ENCODE measurements around the gene PUM2. TPM values are rescaled to one million over a fixed set of nuclear protein-coding genes. Genes with fewer than 3 reads are reported as not detected.

Gene PUM2
- total RNA-seq, 1 experiment from 2014 or later = 85.6 TPM

- H3K36me3 ChIP-seq (ENCODE audit: control insufficient read depth, insufficient read depth, low read length) = peaks cover 30% of the 10 kb centered on the region
- ATAC-seq (no peak), DNase-seq (ENCODE audit: low read depth, low spot score) (no peak)
- TF ChIP-seq, protein P1, sequence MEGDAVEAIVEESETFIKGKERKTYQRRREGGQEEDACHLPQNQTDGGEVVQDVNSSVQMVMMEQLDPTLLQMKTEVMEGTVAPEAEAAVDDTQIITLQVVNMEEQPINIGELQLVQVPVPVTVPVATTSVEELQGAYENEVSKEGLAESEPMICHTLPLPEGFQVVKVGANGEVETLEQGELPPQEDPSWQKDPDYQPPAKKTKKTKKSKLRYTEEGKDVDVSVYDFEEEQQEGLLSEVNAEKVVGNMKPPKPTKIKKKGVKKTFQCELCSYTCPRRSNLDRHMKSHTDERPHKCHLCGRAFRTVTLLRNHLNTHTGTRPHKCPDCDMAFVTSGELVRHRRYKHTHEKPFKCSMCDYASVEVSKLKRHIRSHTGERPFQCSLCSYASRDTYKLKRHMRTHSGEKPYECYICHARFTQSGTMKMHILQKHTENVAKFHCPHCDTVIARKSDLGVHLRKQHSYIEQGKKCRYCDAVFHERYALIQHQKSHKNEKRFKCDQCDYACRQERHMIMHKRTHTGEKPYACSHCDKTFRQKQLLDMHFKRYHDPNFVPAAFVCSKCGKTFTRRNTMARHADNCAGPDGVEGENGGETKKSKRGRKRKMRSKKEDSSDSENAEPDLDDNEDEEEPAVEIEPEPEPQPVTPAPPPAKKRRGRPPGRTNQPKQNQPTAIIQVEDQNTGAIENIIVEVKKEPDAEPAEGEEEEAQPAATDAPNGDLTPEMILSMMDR (IDR thresholded peaks at IDR 0.05) = no peak
- no peak for TF ChIP-seq POLR2AphosphoS5 (IDR thresholded peaks at IDR 0.05; ENCODE audit: low read depth, low read length)
- TF ChIP-seq, protein P2, sequence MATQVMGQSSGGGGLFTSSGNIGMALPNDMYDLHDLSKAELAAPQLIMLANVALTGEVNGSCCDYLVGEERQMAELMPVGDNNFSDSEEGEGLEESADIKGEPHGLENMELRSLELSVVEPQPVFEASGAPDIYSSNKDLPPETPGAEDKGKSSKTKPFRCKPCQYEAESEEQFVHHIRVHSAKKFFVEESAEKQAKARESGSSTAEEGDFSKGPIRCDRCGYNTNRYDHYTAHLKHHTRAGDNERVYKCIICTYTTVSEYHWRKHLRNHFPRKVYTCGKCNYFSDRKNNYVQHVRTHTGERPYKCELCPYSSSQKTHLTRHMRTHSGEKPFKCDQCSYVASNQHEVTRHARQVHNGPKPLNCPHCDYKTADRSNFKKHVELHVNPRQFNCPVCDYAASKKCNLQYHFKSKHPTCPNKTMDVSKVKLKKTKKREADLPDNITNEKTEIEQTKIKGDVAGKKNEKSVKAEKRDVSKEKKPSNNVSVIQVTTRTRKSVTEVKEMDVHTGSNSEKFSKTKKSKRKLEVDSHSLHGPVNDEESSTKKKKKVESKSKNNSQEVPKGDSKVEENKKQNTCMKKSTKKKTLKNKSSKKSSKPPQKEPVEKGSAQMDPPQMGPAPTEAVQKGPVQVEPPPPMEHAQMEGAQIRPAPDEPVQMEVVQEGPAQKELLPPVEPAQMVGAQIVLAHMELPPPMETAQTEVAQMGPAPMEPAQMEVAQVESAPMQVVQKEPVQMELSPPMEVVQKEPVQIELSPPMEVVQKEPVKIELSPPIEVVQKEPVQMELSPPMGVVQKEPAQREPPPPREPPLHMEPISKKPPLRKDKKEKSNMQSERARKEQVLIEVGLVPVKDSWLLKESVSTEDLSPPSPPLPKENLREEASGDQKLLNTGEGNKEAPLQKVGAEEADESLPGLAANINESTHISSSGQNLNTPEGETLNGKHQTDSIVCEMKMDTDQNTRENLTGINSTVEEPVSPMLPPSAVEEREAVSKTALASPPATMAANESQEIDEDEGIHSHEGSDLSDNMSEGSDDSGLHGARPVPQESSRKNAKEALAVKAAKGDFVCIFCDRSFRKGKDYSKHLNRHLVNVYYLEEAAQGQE (IDR thresholded peaks at IDR 0.05; ENCODE audit: insufficient read depth in 1 of 2, low read depth in 2 of 2, low read length in 1 of 2) = no peak
- TF ChIP-seq SIN3A (IDR thresholded peaks at IDR 0.05; ENCODE audit: borderline replicate concordance, insufficient read depth, low read depth, low read length) = no peak
- no peak for TF ChIP-seq TCF7L2 (IDR thresholded peaks at IDR 0.05; ENCODE audit: low read depth, low read length)
- H3K27me3 ChIP-seq (ENCODE audit: control insufficient read depth, insufficient read depth, low read length) = no peaks in the 10 kb centered on the region
- ChIA-PET POLR2A (interaction anchor here (0.7 kb wide), 1 partner anchor 12 kb away, joined by 3 read pairs; no protein-coding TSS in a partner anchor), CTCF (interaction anchor here (0.6 kb wide), 1 partner anchor 118 kb away, joined by 3 read pairs; no protein-coding TSS in a partner anchor)
- no TSS peak for BruUV-seq (replicated peaks)
- H3K4me3 ChIP-seq (ENCODE audit: low read depth in 2 of 2, low read length in 2 of 2) = no peak overlapping the region
- H3K9me3 ChIP-seq (ENCODE audit: control insufficient read depth, insufficient read depth, low read depth, low read length) = no peaks in the 10 kb centered on the region
- intact Hi-C loops (cut with micrococcal nuclease; ENCODE audit: unreplicated experiment) = no loop called here
- H3K27ac ChIP-seq (ENCODE audit: low read length) = no peak overlapping the region
- peaks cover 4% of the 10 kb centered on the region; the same call in 1 of the 2 replicates for H3K4me1 ChIP-seq (ENCODE audit: control insufficient read depth, insufficient read depth, low read length)
- in situ Hi-C loops (cut with HindIII; ENCODE audit: low pct_unique_long_range_greater_than_20kb, low sequenced_read_pairs) = no loop called here
Measured at GRCh38 chr2:20292984-20293383, 57.7 kb downstream of the PUM2 start.

GRCh38 chr2:20291846-20292408 lies 58.7 kb downstream of the PUM2 start:
- no peak overlapping the region for H3K4me3 ChIP-seq (ENCODE audit: low read depth in 2 of 2, low read length in 2 of 2)
- intact Hi-C loops (cut with micrococcal nuclease; ENCODE audit: unreplicated experiment) = no loop called here
- ChIA-PET CTCF (interaction anchor here (0.6 kb wide), 1 partner anchor 119 kb away, joined by 3 read pairs; no protein-coding TSS in a partner anchor), POLR2A (no interaction called here)
- no peaks in the 10 kb centered on the region for H3K9me3 ChIP-seq (ENCODE audit: control insufficient read depth, insufficient read depth, low read depth, low read length)
- peaks cover 4% of the 10 kb centered on the region; the same call in 1 of the 2 replicates for H3K4me1 ChIP-seq (ENCODE audit: control insufficient read depth, insufficient read depth, low read length)
- BruUV-seq (replicated peaks) = no TSS peak
- DNase-seq (ENCODE audit: low read depth, low spot score) (no peak), ATAC-seq (no peak)
- H3K27ac ChIP-seq (ENCODE audit: low read length) = no peak overlapping the region
- TF ChIP-seq SIN3A (IDR thresholded peaks at IDR 0.05; ENCODE audit: borderline replicate concordance, insufficient read depth, low read depth, low read length) (no peak), TCF7L2 (IDR thresholded peaks at IDR 0.05; ENCODE audit: low read depth, low read length) (no peak), POLR2AphosphoS5 (IDR thresholded peaks at IDR 0.05; ENCODE audit: low read depth, low read length) (no peak)
- TF ChIP-seq, protein P2 (IDR thresholded peaks at IDR 0.05; ENCODE audit: insufficient read depth in 1 of 2, low read depth in 2 of 2, low read length in 1 of 2) = no peak
- TF ChIP-seq, protein P1 (IDR thresholded peaks at IDR 0.05) = no peak
- H3K27me3 ChIP-seq (ENCODE audit: control insufficient read depth, insufficient read depth, low read length) = no peaks in the 10 kb centered on the region
- H3K36me3 ChIP-seq (ENCODE audit: control insufficient read depth, insufficient read depth, low read length) = peaks cover 29% of the 10 kb centered on the region
- in situ Hi-C loops (cut with HindIII; ENCODE audit: low pct_unique_long_range_greater_than_20kb, low sequenced_read_pairs) = no loop called here
